Ureter (tissue), 1 donor: ENCODE results near the gene PDIA6. TPM values are rescaled to one million over a fixed set of nuclear protein-coding genes. Genes with fewer than 3 reads are reported as not detected.
"Not testable (repeated sequence)": the region's sequence is repeated elsewhere in the genome, so short reads cannot be mapped to it uniquely, and the experiment has no call there.

Experiments
- DNase-seq: peaks from one replicate; pipeline ENCODE4 v3.0.0-alpha.2; 2020; ENCODE audit warnings: low spot score
- total RNA-seq: library from RNA; stranded (reverse); gene quantifications from one replicate; pipeline ENCODE4 v1.2.4, GENCODE V29; 2023
- donor health status: DM: yes; HTN: yes; CAD: no.

The PDIA6 gene
- total RNA-seq, 1 donor from 2014 or later, result 125 TPM

- not testable (repeated sequence) for DNase-seq
These were observed 31.8 kb downstream of the PDIA6 start for GRCh38 chr2:10780821-10781220.

- no peak for DNase-seq
These were observed 32.1 kb downstream of the PDIA6 start for GRCh38 chr2:10780491-10780820.

- DNase-seq, result no peak
These were observed 32.7 kb downstream of the PDIA6 start for GRCh38 chr2:10779776-10780490.

- no peak for DNase-seq
These were observed 33.9 kb downstream of the PDIA6 start for GRCh38 chr2:10778724-10779115.

GRCh38 chr2:10777842-10778723, 34.5 kb downstream of the PDIA6 start:
- DNase-seq, result no peak

GRCh38 chr2:10777111-10777841, 35.3 kb downstream of the PDIA6 start:
- DNase-seq, result no peak

GRCh38 chr2:10776231-10776977, 36.2 kb downstream of the PDIA6 start:
- no peak for DNase-seq

GRCh38 chr2:10775831-10776230, 36.8 kb downstream of the PDIA6 start:
- no peak for DNase-seq

GRCh38 chr2:10775021-10775780, 37.4 kb downstream of the PDIA6 start:
- DNase-seq, result no peak

- no peak for DNase-seq
These were observed 38.2 kb downstream of the PDIA6 start for GRCh38 chr2:10774394-10774793.

GRCh38 chr2:10773821-10774341, 38.7 kb downstream of the PDIA6 start:
- no peak for DNase-seq

- no peak for DNase-seq
These were observed 39.7 kb downstream of the PDIA6 start for GRCh38 chr2:10772868-10773215.

- DNase-seq, result no peak
These were observed 40.3 kb downstream of the PDIA6 start for GRCh38 chr2:10772201-10772867.

- no peak for DNase-seq
These were observed 40.8 kb downstream of the PDIA6 start for GRCh38 chr2:10771786-10772185.

- no peak for DNase-seq
These were observed 41.4 kb downstream of the PDIA6 start for GRCh38 chr2:10770956-10771750.

GRCh38 chr2:10768063-10768507, 44.5 kb downstream of the PDIA6 start:
- DNase-seq, result no peak

GRCh38 chr2:10765914-10766313, 46.7 kb downstream of the PDIA6 start:
- DNase-seq, result no peak

- DNase-seq, result no peak
These were observed 47.1 kb downstream of the PDIA6 start for GRCh38 chr2:10765461-10765860.

- no peak for DNase-seq
These were observed 47.7 kb downstream of the PDIA6 start for GRCh38 chr2:10764896-10765295.
